IMR-90 (cell line): ENCODE measurements around the gene ZNF778. TPM values are rescaled to one million over a fixed set of nuclear protein-coding genes. Genes with fewer than 3 reads are reported as not detected.

Source experiments
- ATAC-seq: fragments of 200-7000 bp; cut with Tn5 transposase; 2 replicates; pipeline ENCODE4 v1.9.1; 2020; ENCODE audit warnings: low read depth, mild to moderate bottlenecking, moderate library complexity
- BruUV-seq: library from RNA; stranded (reverse); fragments of 400-500 nt; replicated peaks from 2 replicates; lab custom pipeline; 2021; lab: Mats Ljungman, UMichigan
- CTCF ChIA-PET: fragments of 300-600 bp; formaldehyde crosslinking; extraction: SDS; loops from one replicate; lab custom pipeline; 2021; ENCODE audit warnings: antibody characterized with exemption; lab: Yijun Ruan, JAX
- POLR2A ChIA-PET: fragments of 300-600 bp; sonication (Branson Sonifier 250); formaldehyde crosslinking; loops from one replicate; lab custom pipeline; 2022; ENCODE audit warnings: antibody characterized with exemption; ENCODE audit not compliant: unreplicated experiment; lab: Charles Lee
- DNase-seq: peaks from one replicate; pipeline ENCODE4 v3.0.0; 2013
- H2AFZ ChIP-seq: replicated peaks from 2 replicates; pipeline ENCODE3; 2013; ENCODE audit warnings: low read length, mild to moderate bottlenecking; ENCODE audit not compliant: poor library complexity
- H2AK5ac ChIP-seq: 2 replicates; pipeline ENCODE4 v1.6.1; 2013; ENCODE audit warnings: low read depth, low read length, inconsistent platforms
- H2AK9ac ChIP-seq: replicated peaks from 2 replicates; pipeline ENCODE3; 2013; ENCODE audit warnings: mild to moderate bottlenecking, low read depth, low read length, moderate library complexity; ENCODE audit not compliant: poor library complexity
- H2BK120ac ChIP-seq: 2 replicates; pipeline ENCODE4 v1.6.1; 2013; ENCODE audit warnings: low read depth, low read length, inconsistent platforms
- H2BK15ac ChIP-seq: 3 replicates; pipeline ENCODE4 v1.6.1; 2013; ENCODE audit warnings: low read depth, low read length, inconsistent platforms
- H2BK20ac ChIP-seq: 2 replicates; pipeline ENCODE4 v1.6.1; 2013; ENCODE audit warnings: low read depth, mild to moderate bottlenecking, inconsistent platforms, low read length, moderate library complexity
- H2BK5ac ChIP-seq: 2 replicates; pipeline ENCODE4 v1.6.1; 2013; ENCODE audit warnings: mild to moderate bottlenecking, low read depth, low read length, inconsistent platforms; ENCODE audit not compliant: poor library complexity, severe bottlenecking
- H3K14ac ChIP-seq: replicated peaks from 2 replicates; pipeline ENCODE4 v1.6.1; 2013; ENCODE audit warnings: low read depth, low read length, inconsistent platforms
- H3K18ac ChIP-seq: 2 replicates; pipeline ENCODE4 v1.6.1; 2013; ENCODE audit warnings: low read depth, low read length, control low read depth
- H3K23ac ChIP-seq: 2 replicates; pipeline ENCODE4 v1.6.1; 2013; ENCODE audit warnings: low read depth, low read length, inconsistent platforms
- H3K27ac ChIP-seq: 2 replicates; pipeline ENCODE4 v1.5.1; 2013; ENCODE audit warnings: mild to moderate bottlenecking, control low read depth, low read length; ENCODE audit not compliant: insufficient read depth
- H3K27me3 ChIP-seq: 2 replicates; pipeline ENCODE4 v1.6.1; 2013; ENCODE audit warnings: low read length; ENCODE audit not compliant: control insufficient read depth, insufficient read depth
- H3K36me3 ChIP-seq: 2 replicates; pipeline ENCODE4 v1.6.1; 2013; ENCODE audit warnings: low read length, mixed read lengths; ENCODE audit not compliant: control insufficient read depth, insufficient read depth
- H3K4ac ChIP-seq: 2 replicates; pipeline ENCODE4 v1.6.1; 2013; ENCODE audit warnings: low read depth, low read length, inconsistent platforms
- H3K4me1 ChIP-seq: 2 replicates; pipeline ENCODE4 v1.6.1; 2013; ENCODE audit warnings: low read length, mixed read lengths; ENCODE audit not compliant: control insufficient read depth, insufficient read depth
- H3K4me2 ChIP-seq: 2 replicates; pipeline ENCODE4 v1.6.1; 2013; ENCODE audit warnings: low read depth, mild to moderate bottlenecking, control low read depth, low read length, moderate library complexity
- H3K4me3 ChIP-seq: 2 replicates; pipeline ENCODE4 v1.5.1; 2013; ENCODE audit warnings: low read depth, mild to moderate bottlenecking, control low read depth, low read length, moderate library complexity; ENCODE audit not compliant: insufficient read depth
- H3K56ac ChIP-seq: 2 replicates; pipeline ENCODE4 v1.6.1; 2013; ENCODE audit warnings: low read length, inconsistent platforms; ENCODE audit not compliant: insufficient read depth; ENCODE audit errors: extremely low read depth
- H3K79me1 ChIP-seq, 2 experiments: 2 replicates each; pipeline ENCODE4 v1.6.1; 2013; ENCODE audit warnings: low read length in 2 of 2, inconsistent platforms in 1 of 2, low read depth in 1 of 2
- H3K9ac ChIP-seq: 2 replicates; pipeline ENCODE4 v1.6.1; 2013; ENCODE audit warnings: low read depth, low read length, control low read depth
- H3K9me1 ChIP-seq: 2 replicates; pipeline ENCODE4 v1.6.1; 2013; ENCODE audit warnings: low read length, inconsistent platforms; ENCODE audit not compliant: insufficient read depth
- H3K9me3 ChIP-seq: 2 replicates; pipeline ENCODE4 v1.6.1; 2013; ENCODE audit warnings: low read length; ENCODE audit not compliant: control insufficient read depth, insufficient read depth
- H4K20me1 ChIP-seq: 2 replicates; pipeline ENCODE4 v1.6.1; 2013; ENCODE audit warnings: low read length, inconsistent platforms; ENCODE audit not compliant: insufficient read depth
- H4K5ac ChIP-seq: 2 replicates; pipeline ENCODE4 v1.6.1; 2013; ENCODE audit warnings: mild to moderate bottlenecking, low read depth, low read length, control low read depth
- H4K8ac ChIP-seq, 2 experiments: 2 replicates each; pipeline ENCODE4 v1.6.1; 2013; ENCODE audit warnings: low read depth in 2 of 2, low read length in 2 of 2, control low read depth in 1 of 2, inconsistent platforms in 1 of 2
- H4K91ac ChIP-seq: 2 replicates; pipeline ENCODE4 v1.6.1; 2013; ENCODE audit warnings: low read depth, low read length, inconsistent platforms; ENCODE audit not compliant: insufficient read depth
- CEBPB ChIP-seq: IDR thresholded peaks from 2 replicates; pipeline ENCODE4 v1.6.1; 2012; ENCODE audit warnings: low read depth, low read length, improper control_type of control experiment
- FOS ChIP-seq: fragments of 150-350 bp; IDR thresholded peaks from 2 replicates; pipeline ENCODE4 v1.6.1; 2016; ENCODE audit warnings: low read depth, low read length
- MAFK ChIP-seq: IDR thresholded peaks from 2 replicates; pipeline ENCODE4 v1.6.1; 2012; ENCODE audit warnings: low read depth, low read length, improper control_type of control experiment
- MXI1 ChIP-seq: IDR thresholded peaks from 2 replicates; pipeline ENCODE4 v1.6.1; 2012; ENCODE audit warnings: low read depth, mild to moderate bottlenecking, low read length, moderate library complexity, borderline replicate concordance
- NFE2L2 ChIP-seq: fragments of 150-350 bp; IDR thresholded peaks from 2 replicates; pipeline ENCODE4 v1.6.1; 2016; ENCODE audit warnings: low read depth, mild to moderate bottlenecking, low read length
- POLR2A ChIP-seq: IDR thresholded peaks from 2 replicates; pipeline ENCODE4 v1.6.1; 2012; ENCODE audit warnings: mild to moderate bottlenecking, low read depth, low read length
- RAD21 ChIP-seq: IDR thresholded peaks from 2 replicates; pipeline ENCODE4 v1.6.1; 2012; ENCODE audit warnings: low read length, improper control_type of control experiment
- RCOR1 ChIP-seq: IDR thresholded peaks from 2 replicates; pipeline ENCODE4 v1.6.1; 2012; ENCODE audit warnings: mild to moderate bottlenecking, low read length, improper control_type of control experiment; ENCODE audit not compliant: insufficient replicate concordance
- SMC3 ChIP-seq: fragments of 150-350 bp; IDR thresholded peaks from 2 replicates; pipeline ENCODE4 v1.6.1; 2016; ENCODE audit warnings: low read depth, mild to moderate bottlenecking, antibody characterized with exemption, low read length, moderate library complexity
- USF2 ChIP-seq: fragments of 150-350 bp; IDR thresholded peaks from 2 replicates; pipeline ENCODE4 v1.6.1; 2017; ENCODE audit warnings: mild to moderate bottlenecking, antibody characterized with exemption, low read length, low read depth
- WGBS, 2 experiments: methylation state at CpG; one replicate each; pipeline versions ENCODE4 v1.1.5 to v1.1.7; 2013; ENCODE audit warnings: missing lambda C conversion rate in 2 of 2; ENCODE audit not compliant: insufficient read length in 1 of 2; ENCODE audit errors: extremely low coverage in 2 of 2; 5-methylcytosine and 5-hydroxymethylcytosine counted together
- dilution Hi-C: fragments of 300-500 bp; cut with HindIII; formaldehyde crosslinking; loops from one replicate; pipeline ENCODE4 v1.14.3; 2018; ENCODE audit warnings: low sequenced_read_pairs; ENCODE audit not compliant: unreplicated experiment
- in situ Hi-C: fragments of 300-500 bp; cut with MboI; formaldehyde crosslinking; loops from 3 replicates; pipeline ENCODE4 v1.14.3; 2019; ENCODE audit warnings: low sequenced_read_pairs, inconsistent platforms, mixed read lengths
- intact Hi-C: fragments of 100-400 bp; cut with micrococcal nuclease; formaldehyde crosslinking; loops from 2 replicates; pipeline ENCODE4 v1.10.0; 2022
- polyA plus RNA-seq, 3 experiments: library from polyadenylated mRNA; depleted of rRNA; stranded (reverse); fragments of >200 nt; gene quantifications; 2 replicates each; pipeline ENCODE4 v1.2.3, GENCODE V29; 2012; ENCODE audit warnings: low replicate concordance in 1 of 3
- total RNA-seq: library from RNA; depleted of rRNA; stranded (reverse); fragments of >200 nt; gene quantifications from 2 replicates; pipeline ENCODE4 v1.2.3, GENCODE V29; 2012
- TF ChIP-seq, protein P1 (sequence below): fragments of 150-350 bp; IDR thresholded peaks from 2 replicates; pipeline ENCODE4 v1.6.1; 2016; ENCODE audit warnings: low read depth, mild to moderate bottlenecking, low read length, moderate library complexity, borderline replicate concordance

The ZNF778 gene
- total and polyA plus RNA-seq, 2 of the 4 experiments (the other 2 are of a cell fraction), result 5.6 to 9.9 TPM

- H3K56ac ChIP-seq, result no peak overlapping the region
- no peak overlapping the region for H3K9ac ChIP-seq
- H3K14ac ChIP-seq, result no peak overlapping the region
- no peak overlapping the region for H2BK20ac ChIP-seq
- intact Hi-C loops, result no loop called here
- H3K9me1 ChIP-seq, result no peaks in the 10 kb centered on the region; the same call in 1 of the 2 replicates
- no peak overlapping the region for H3K18ac ChIP-seq
- no peaks in the 10 kb centered on the region for H3K9me3 ChIP-seq
- ChIA-PET POLR2A (interaction anchor here (0.5 to 0.6 kb wide), 2 partner anchors 10 to 35 kb away, joined by 4 to 7 read pairs; no protein-coding TSS in a partner anchor), CTCF (no interaction called here)
- no peak overlapping the region for H3K4me3 ChIP-seq
- H3K79me1 ChIP-seq, result peaks cover 17 to 54% of the 10 kb centered on the region in 2 experiments
- no peak overlapping the region for H2BK15ac ChIP-seq
- H4K5ac ChIP-seq, result no peak overlapping the region
- H2BK5ac ChIP-seq, result no peak overlapping the region
- H4K91ac ChIP-seq, result no peak overlapping the region
- H3K27ac ChIP-seq, result no peak overlapping the region
- H2AFZ ChIP-seq, result no peak overlapping the region
- H3K4ac ChIP-seq, result no peak overlapping the region
- no peak overlapping the region for H2BK120ac ChIP-seq
- H3K23ac ChIP-seq, result no peak overlapping the region
- dilution Hi-C loops, result no loop called here
- peaks cover 37% of the 10 kb centered on the region for H4K20me1 ChIP-seq
- ATAC-seq (no peak), DNase-seq (no peak)
- no peaks in the 10 kb centered on the region for H3K4me1 ChIP-seq
- no peak overlapping the region for H2AK9ac ChIP-seq
- BruUV-seq, result no TSS peak
- no peak for TF ChIP-seq FOS
- no peak for TF ChIP-seq MXI1
- TF ChIP-seq NFE2L2, result no peak
- no peak for TF ChIP-seq POLR2A
- no peak for TF ChIP-seq MAFK
- TF ChIP-seq CEBPB, result no peak
- no peak for TF ChIP-seq RAD21
- no peak for TF ChIP-seq USF2
- TF ChIP-seq SMC3, result no peak
- no peak for TF ChIP-seq RCOR1
- TF ChIP-seq, protein P1, sequence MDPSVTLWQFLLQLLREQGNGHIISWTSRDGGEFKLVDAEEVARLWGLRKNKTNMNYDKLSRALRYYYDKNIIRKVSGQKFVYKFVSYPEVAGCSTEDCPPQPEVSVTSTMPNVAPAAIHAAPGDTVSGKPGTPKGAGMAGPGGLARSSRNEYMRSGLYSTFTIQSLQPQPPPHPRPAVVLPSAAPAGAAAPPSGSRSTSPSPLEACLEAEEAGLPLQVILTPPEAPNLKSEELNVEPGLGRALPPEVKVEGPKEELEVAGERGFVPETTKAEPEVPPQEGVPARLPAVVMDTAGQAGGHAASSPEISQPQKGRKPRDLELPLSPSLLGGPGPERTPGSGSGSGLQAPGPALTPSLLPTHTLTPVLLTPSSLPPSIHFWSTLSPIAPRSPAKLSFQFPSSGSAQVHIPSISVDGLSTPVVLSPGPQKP, result no peak
- peaks cover 77% of the 10 kb centered on the region for H3K36me3 ChIP-seq
- no peak overlapping the region for H3K4me2 ChIP-seq
- no peaks in the 10 kb centered on the region for H3K27me3 ChIP-seq
- H2AK5ac ChIP-seq, result no peak overlapping the region
- no peak overlapping the region for H4K8ac ChIP-seq
- in situ Hi-C loops, result no loop called here
- 93% methylated on average over 25 of the region's 39 CpGs; no CpG with 5 or more reads in 1 of the 2 experiments for WGBS, 2 experiments
Observed at GRCh38 chr16:89275837-89276720, 58.6 kb downstream of the ZNF778 start.
